Stimulated activated effector memory CD8-positive, alpha-beta T cell treated with anti-CD3 and anti-CD28 coated beads, Interleukin-12 subunit alpha, Interleukin-12 subunit beta, amount 100 ng/mL, for 72 hours (primary cell): ENCODE measurements around the gene LNP1.
"Not testable (repeated sequence)": the region's sequence is repeated elsewhere in the genome, so short reads cannot be mapped to it uniquely, and the experiment has no call there.

ENCODE experiments used
- ATAC-seq: fragments of 150-1000 bp; cut with Tn5 transposase; 2 replicates; pipeline ENCODE4 v1.10.0; 2021
- DNase-seq, 2 donors: peaks; one replicate each; pipeline ENCODE4 v3.0.0; 2021 to 2022; ENCODE audit warnings: low spot score in 2 of 2
- H3K27ac Mint-ChIP-seq: one replicate; pipeline ENCODE4 v1.8.0; 2022; ENCODE audit warnings: mild to moderate bottlenecking, mixed read lengths
- H3K36me3 Mint-ChIP-seq: one replicate; pipeline ENCODE4 v1.8.0; 2022; ENCODE audit warnings: mild to moderate bottlenecking, mixed read lengths
- H3K4me1 Mint-ChIP-seq: one replicate; pipeline ENCODE4 v1.8.0; 2022; ENCODE audit warnings: mixed read lengths
- H3K4me3 Mint-ChIP-seq: one replicate; pipeline ENCODE4 v1.8.0; 2022; ENCODE audit warnings: mild to moderate bottlenecking, mixed read lengths
- H3K9me3 Mint-ChIP-seq: one replicate; pipeline ENCODE4 v1.8.0; 2022; ENCODE audit warnings: mixed read lengths

The LNP1 gene

DNA sequence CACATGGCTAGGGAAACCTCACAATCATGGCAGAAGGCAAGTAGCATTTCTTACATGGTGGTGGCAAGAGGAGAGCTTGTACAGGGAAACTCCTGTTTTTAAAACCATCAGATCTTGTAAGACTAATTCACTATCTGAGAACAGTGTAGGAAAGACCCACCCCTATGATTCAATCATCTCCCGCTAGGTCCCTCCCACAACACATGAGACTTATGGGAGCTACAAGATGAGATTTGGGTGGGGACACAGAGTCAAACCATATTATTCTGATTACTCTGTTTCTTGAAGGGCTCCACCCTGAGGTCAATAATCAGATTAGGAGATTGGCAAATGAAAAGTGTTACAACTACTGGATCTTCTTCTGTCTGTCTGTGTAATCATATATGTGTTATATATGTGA, 69.6 kb downstream of the LNP1 start:
- Mint-ChIP-seq H3K4me3 (no peak overlapping the region), H3K27ac (no peak overlapping the region), H3K9me3 (no peaks in the 10 kb centered on the region), H3K36me3 (no peaks in the 10 kb centered on the region), H3K4me1 (peaks cover 9% of the 10 kb centered on the region)
- ATAC-seq = no peak
- no peak for DNase-seq

DNA sequence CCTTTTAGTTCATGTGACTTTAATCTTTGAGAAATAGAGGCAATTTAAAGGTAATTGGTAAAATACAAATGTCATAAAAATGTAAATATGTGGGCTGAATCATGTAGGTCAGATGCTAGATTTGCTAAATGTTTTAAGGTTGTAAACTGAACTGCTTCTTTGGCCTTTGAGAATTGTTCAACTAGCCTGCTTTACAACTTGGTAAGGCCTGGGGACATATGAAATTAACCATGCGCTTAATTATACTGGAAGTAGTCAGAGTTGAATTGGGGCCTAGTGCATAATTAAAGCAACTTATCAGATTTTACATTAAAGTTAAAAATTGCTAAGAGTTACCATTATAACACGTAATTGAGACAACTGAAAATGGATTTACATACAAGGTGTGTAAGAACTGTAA, 70.1 kb downstream of the LNP1 start:
- no peak overlapping the region for H3K27ac Mint-ChIP-seq
- no peaks in the 10 kb centered on the region for H3K9me3 Mint-ChIP-seq
- H3K4me3 Mint-ChIP-seq = no peak overlapping the region
- H3K4me1 Mint-ChIP-seq = peaks cover 4% of the 10 kb centered on the region
- no peaks in the 10 kb centered on the region for H3K36me3 Mint-ChIP-seq
- ATAC-seq (no peak), DNase-seq (no peak)

DNA sequence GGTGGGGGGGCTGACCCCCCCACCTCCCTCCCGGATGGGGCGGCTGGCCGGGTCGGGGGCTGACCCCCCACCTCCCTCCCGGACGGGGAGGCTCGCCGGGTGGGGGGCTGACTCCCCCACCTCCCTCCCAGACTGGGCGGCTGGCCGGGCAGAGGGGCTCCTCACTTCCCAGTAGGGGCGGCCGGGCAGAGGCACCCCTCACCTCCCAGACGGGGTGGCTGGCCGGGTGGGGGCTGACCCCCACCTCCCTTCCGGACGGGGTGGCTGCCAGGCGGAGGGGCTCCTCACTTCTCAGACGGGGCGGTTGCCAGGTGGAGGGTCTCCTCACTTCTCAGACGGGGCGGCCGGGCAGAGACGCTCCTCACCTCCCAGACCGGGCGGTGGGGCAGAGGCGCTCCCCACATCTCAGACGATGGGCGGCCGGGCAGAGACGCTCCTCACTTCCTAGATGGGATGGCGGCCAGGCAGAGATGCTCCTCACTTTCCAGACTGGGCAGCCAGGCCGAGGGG, 76.6 kb downstream of the LNP1 start:
- H3K9me3 Mint-ChIP-seq, H3K4me3 Mint-ChIP-seq, H3K27ac Mint-ChIP-seq, ATAC-seq, DNase-seq, H3K36me3 Mint-ChIP-seq, H3K4me1 Mint-ChIP-seq: not testable (repeated sequence)

DNA sequence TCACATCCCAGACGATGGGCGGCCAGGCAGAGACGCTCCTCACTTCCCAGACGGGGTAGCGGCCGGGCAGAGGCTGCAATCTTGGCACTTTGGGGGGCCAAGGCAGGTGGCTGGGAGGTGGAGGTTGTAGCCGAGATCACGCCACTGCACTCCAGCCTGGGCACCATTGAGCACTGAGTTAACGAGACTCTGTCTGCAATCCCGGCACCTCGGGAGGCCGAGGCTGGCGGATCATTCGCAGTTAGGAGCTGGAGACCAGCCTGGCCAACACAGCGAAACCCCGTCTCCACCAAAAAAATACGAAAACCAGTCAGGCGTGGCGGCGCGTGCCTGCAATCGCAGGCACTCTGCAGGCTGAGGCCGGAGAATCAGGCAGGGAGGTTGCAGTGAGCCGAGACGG, 77.2 kb downstream of the LNP1 start:
- H3K36me3 Mint-ChIP-seq, DNase-seq, H3K9me3 Mint-ChIP-seq, ATAC-seq, H3K4me3 Mint-ChIP-seq, H3K4me1 Mint-ChIP-seq, H3K27ac Mint-ChIP-seq: not testable (repeated sequence)

DNA sequence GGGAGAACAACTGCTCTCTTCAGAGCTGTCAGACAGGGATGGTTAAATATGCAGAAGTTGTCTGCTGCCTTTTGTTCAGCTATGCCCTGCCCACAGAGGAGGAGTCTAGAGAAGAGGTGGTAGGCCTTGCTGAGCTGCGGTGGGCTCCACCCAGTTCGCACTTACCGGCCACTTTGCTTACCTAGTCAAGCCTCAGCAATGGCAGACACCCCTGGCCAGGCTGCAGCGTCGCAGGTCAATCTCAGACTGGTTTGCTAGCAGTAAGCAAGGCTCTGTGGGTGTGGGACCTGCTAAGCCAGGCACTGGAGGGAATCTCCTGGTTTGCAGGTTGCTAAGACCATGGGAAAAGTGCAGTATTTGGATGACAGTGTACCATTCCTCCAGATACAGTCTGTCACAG, 78.7 kb downstream of the LNP1 start:
- Mint-ChIP-seq H3K4me1 (no peaks in the 10 kb centered on the region), H3K4me3 (no peak overlapping the region), H3K27ac (no peak overlapping the region), H3K36me3 (no peaks in the 10 kb centered on the region), H3K9me3 (no peaks in the 10 kb centered on the region)
- ATAC-seq (no peak), DNase-seq (no peak)

DNA sequence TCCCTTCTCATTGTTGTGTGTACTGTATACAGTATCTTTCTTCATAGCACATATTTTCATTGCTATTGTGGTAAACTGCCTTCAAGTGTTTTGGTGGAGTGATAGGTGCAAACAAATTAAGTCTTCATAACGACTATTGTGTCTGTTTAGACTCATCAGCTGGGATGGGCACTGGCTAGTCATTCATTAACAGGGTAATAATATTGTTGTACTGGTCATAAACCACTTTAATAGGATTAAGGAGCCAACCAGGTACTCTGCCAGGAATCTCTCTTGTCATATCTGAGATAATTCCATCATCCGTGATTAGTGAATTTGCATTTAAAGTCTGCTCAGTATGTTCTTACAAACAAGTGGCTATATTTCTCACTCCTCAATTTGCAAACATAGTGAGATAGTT, 80.8 kb downstream of the LNP1 start:
- H3K36me3 Mint-ChIP-seq = no peaks in the 10 kb centered on the region
- no peak for DNase-seq
- H3K27ac Mint-ChIP-seq = no peak overlapping the region
- no peak for ATAC-seq
- H3K4me3 Mint-ChIP-seq = no peak overlapping the region
- no peaks in the 10 kb centered on the region for H3K4me1 Mint-ChIP-seq
- no peaks in the 10 kb centered on the region for H3K9me3 Mint-ChIP-seq

DNA sequence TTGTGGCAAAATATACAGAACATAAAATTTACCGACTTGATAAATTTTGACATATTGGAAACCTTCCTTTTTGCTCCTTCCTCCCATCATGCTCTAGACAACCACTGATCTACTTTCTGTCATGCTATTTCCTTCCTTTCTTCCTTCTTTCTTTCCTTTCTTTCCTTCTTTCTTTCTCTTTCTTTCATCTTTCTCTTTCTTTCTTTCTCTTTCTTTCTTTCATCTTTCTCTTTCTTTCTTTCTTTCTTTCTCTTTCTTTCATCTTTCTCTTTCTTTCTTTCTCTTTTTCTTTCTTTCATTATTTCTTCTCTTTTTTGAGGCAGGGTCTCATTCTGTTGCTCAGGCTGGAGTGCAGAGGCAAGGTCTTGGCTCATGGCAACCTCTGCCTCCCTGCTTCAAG, 82.2 kb downstream of the LNP1 start:
- no peak for ATAC-seq
- H3K36me3 Mint-ChIP-seq = no peaks in the 10 kb centered on the region
- H3K4me1 Mint-ChIP-seq = no peaks in the 10 kb centered on the region
- H3K27ac Mint-ChIP-seq = no peak overlapping the region
- no peak for DNase-seq
- H3K4me3 Mint-ChIP-seq = no peak overlapping the region
- no peaks in the 10 kb centered on the region for H3K9me3 Mint-ChIP-seq

DNA sequence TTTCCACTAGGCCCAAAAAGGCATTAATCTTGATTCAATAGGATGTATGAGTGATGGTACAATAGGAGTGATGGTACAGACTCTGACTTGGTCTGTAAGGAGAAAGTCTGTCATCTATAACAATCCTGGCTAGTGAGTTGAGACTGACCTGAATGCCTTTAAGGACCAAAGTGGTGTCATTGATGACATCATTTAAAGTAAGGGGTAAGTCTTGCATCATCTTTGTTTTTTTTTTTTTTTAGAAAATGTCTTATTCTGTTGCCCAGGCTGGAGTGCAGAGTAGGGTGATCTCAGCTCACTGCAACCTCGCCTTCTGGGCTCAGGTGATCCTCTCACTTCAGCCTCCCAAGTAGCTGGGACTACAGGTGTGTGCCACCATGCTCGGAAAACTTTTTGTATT, 85.5 kb downstream of the LNP1 start:
- no peaks in the 10 kb centered on the region for H3K9me3 Mint-ChIP-seq
- peak; percentile 18 for ATAC-seq
- no peak overlapping the region for H3K27ac Mint-ChIP-seq
- H3K36me3 Mint-ChIP-seq = no peaks in the 10 kb centered on the region
- H3K4me3 Mint-ChIP-seq = no peak overlapping the region
- DNase-seq = no peak
- H3K4me1 Mint-ChIP-seq = peaks cover 5% of the 10 kb centered on the region

DNA sequence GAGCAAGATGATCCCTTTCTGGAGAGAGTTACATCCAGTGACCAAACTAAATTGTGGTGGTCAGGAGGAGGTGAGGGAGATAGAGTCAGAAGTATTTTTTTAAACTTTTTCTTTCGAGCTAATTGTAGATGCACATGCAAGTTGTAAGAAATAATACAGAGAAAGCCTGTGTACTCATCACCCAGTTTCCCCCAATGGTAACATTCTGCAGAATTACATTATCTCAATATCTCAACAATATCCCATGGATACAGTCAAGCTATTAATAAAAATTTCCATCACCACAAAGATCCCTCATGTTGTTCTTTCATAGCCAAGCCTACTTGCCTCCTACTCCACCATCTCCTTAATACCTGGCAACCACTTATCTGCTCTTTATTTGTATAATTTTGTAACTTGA, 87.8 kb downstream of the LNP1 start:
- no peak overlapping the region for H3K4me3 Mint-ChIP-seq
- peaks cover 8% of the 10 kb centered on the region for H3K4me1 Mint-ChIP-seq
- no peaks in the 10 kb centered on the region for H3K9me3 Mint-ChIP-seq
- H3K36me3 Mint-ChIP-seq = peaks cover 9% of the 10 kb centered on the region
- DNase-seq (no peak), ATAC-seq (no peak)
- H3K27ac Mint-ChIP-seq = no peak overlapping the region

DNA sequence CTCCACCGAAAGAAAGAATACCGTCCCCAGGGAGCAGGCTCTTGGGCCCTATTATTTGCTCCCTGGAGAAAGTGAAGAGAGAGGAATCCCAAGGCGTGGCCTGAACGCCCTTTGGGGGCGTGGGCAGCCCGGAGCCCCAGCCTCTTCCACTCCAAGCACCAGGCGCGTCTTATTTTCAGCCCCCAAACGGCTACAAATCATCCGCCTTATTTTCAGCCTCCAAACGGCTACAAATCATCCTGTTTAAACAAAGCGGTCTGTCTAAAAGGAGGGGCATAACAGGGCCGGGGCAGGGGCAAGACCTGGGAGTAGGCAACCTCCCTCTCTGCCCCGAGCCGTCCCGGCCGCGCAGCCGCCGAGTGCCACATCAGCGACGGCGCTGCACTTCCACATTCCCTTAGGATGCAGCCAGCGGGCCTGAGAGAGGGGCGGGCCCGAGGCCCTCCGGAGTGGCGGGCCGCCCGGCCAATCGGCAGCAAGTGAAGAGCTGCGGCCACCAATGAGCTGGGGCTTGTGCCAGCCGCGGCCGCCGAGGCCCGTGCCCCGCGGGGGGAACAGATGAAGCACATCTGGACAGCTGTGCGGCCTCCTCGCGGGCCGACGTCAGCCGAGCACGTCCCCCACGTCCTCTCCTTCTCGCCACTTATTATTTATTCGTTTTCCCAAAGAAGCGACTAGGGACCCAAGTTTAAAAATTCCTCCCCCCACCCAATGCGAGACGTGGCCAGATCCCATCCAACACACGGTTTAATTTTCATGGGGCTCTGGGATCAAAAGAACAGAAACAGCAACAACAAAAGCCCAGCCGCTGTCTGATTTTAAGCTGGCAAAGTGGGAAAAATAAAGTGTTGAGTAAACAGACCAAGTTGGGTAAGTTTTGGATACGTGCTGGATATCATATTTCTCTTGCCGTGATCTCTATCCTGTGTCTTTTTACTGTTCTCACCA, 91.0 kb downstream of the LNP1 start, which contains the start of gene TMEM45A:
Gene TMEM45A (plus strand): TSS at position 561 of the 948 bp plus-strand sequence. CDS start 62,593 bp downstream, outside the sequence.
- peak; percentile 98 for ATAC-seq
- peaks cover 9% of the 10 kb centered on the region for H3K36me3 Mint-ChIP-seq
- H3K4me3 Mint-ChIP-seq = peak within 1 kb of the TSS; percentile 73
- H3K27ac Mint-ChIP-seq = peak within 1 kb of the TSS; percentile 90
- peak; percentile 88 to 91 for DNase-seq
- H3K4me1 Mint-ChIP-seq = peaks cover 8% of the 10 kb centered on the region
- H3K9me3 Mint-ChIP-seq = no peaks in the 10 kb centered on the region

DNA sequence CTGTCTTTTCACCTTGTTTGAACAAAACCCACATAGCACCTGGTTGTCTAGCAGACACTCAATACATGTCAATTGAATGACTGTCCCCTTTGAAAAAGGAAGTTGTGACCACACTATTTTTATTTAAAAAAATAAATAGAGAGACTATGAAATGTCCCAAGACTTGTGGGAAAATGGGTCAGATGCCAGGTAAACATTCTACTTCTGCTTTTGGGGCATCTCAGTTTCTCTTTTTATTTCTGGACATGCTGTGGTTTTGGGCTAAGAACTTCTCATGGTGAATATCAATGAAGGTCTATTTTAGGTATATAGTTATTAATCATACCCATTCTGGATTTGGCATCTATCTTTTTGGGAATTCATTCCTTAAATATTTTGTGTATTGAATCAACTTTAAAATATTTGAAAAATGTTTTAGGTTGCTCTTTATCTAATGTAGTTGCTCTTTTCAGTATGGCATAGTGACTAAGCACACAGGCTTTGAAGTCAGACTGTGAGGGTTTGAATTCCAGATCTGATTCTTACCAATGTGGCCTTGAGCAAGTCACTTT, 95.4 kb downstream of the LNP1 start:
- H3K27ac Mint-ChIP-seq = no peak overlapping the region
- H3K36me3 Mint-ChIP-seq = peaks cover 9% of the 10 kb centered on the region
- peaks cover 3% of the 10 kb centered on the region for H3K4me1 Mint-ChIP-seq
- no peak for ATAC-seq
- no peaks in the 10 kb centered on the region for H3K9me3 Mint-ChIP-seq
- no peak overlapping the region for H3K4me3 Mint-ChIP-seq
- no peak for DNase-seq

DNA sequence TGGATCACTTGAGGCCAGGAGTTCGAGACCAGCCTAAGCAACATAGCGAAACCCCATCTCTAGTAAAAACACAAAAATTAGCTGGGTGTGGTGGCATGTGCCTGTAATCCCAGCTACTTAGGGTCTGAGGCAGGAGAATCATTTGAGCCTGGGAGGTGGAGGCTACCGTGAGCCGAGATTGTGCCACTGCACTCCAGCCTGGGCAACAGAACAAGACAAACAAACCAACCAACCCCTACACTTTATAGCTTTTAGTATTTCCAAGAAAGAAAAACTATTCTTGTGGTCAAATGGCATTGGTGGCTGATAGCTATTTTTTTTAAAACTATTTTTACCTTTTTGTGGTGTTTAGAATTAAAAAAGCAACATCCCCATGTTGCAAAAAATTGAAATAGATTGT, 98.3 kb downstream of the LNP1 start:
- no peak for DNase-seq
- Mint-ChIP-seq H3K4me1 (no peaks in the 10 kb centered on the region), H3K27ac (no peak overlapping the region), H3K9me3 (no peaks in the 10 kb centered on the region), H3K4me3 (no peak overlapping the region), H3K36me3 (no peaks in the 10 kb centered on the region)
- ATAC-seq = no peak

DNA sequence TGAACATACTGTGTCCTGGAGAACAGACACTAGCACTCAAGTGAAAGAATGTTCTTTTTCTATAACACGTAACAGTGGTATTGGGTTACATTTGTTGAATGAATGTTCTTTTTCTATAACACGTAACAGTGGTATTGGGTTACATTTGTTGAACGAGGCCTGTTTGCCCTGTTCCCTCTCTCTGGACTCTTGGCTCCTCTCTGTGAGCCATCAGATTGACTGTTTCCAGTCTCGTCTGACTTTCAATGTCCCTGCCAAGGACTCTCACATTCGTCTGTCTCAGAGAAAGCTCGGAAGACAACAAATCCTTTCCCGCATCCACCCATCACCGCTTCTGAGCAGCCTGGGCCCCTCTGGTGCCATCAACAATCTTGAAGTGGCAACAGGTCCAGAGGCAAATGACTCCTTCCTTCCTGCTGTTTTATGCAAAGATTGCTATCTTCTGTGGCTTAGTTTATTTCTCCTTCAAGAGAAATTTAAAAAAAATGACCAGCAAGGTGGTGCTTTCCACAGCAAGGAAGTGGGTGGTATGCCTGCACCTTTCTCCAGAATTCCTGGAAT, 99.1 kb downstream of the LNP1 start:
- no peak for ATAC-seq
- H3K9me3 Mint-ChIP-seq = no peaks in the 10 kb centered on the region
- no peaks in the 10 kb centered on the region for H3K36me3 Mint-ChIP-seq
- H3K4me1 Mint-ChIP-seq = no peaks in the 10 kb centered on the region
- no peak overlapping the region for H3K4me3 Mint-ChIP-seq
- H3K27ac Mint-ChIP-seq = no peak overlapping the region
- DNase-seq = no peak

DNA sequence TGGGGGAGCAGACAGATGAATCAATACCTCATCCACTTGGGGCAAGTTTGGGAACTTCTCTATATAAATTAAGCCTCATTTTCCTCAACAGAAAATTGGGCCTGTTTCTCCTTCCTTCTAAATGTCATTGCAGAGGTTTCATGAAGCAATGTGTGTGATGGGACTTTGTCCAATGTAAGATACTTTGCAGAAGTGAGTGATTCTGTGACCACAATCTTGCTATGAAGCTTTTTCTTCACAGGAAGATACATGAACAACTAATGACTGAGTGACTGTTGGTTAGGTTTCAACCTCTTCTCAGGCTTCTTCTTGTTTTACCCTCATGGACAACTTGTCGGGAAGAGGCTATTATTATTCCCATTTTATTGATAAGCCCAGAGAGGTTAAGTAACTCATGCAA, 102.1 kb downstream of the LNP1 start:
- Mint-ChIP-seq H3K27ac (no peak overlapping the region), H3K4me3 (no peak overlapping the region), H3K4me1 (no peaks in the 10 kb centered on the region), H3K9me3 (no peaks in the 10 kb centered on the region), H3K36me3 (no peaks in the 10 kb centered on the region)
- DNase-seq (no peak), ATAC-seq (no peak)
